ENCODE results near the gene IYD.

The IYD gene

GRCh38 chr6:150395388-150396009, 26.7 kb downstream of the IYD start:
- peak; percentile 68 for DNase-seq

GRCh38 chr6:150403458-150404246, 34.8 kb downstream of the IYD start:
- peak; percentile 13 for DNase-seq

GRCh38 chr6:150406948-150407347, 38.1 kb downstream of the IYD start:
- DNase-seq, result no peak

GRCh38 chr6:150408842-150409241, 40.0 kb downstream of the IYD start:
- DNase-seq, result no peak

GRCh38 chr6:150409576-150410066, 40.8 kb downstream of the IYD start:
- peak; percentile 5 for DNase-seq

- no peak for DNase-seq
These were observed 41.6 kb downstream of the IYD start for GRCh38 chr6:150410399-150410798.

- DNase-seq, result no peak
These were observed 42.1 kb downstream of the IYD start for GRCh38 chr6:150410906-150411305.

GRCh38 chr6:150412221-150412620, 43.4 kb downstream of the IYD start:
- no peak for DNase-seq

GRCh38 chr6:150413198-150413597, 44.4 kb downstream of the IYD start:
- no peak for DNase-seq

GRCh38 chr6:150413781-150414281, 45.0 kb downstream of the IYD start:
- no peak for DNase-seq

- DNase-seq, result no peak
These were observed 47.3 kb downstream of the IYD start for GRCh38 chr6:150416128-150416527.

- DNase-seq, result no peak
These were observed 48.4 kb downstream of the IYD start for GRCh38 chr6:150417250-150417649.

- DNase-seq, result peak; percentile 37
These were observed 49.4 kb downstream of the IYD start for GRCh38 chr6:150417899-150418826.

GRCh38 chr6:150418827-150419594, 50.2 kb downstream of the IYD start:
- peak; percentile 37 for DNase-seq

- no peak for DNase-seq
These were observed 51.6 kb downstream of the IYD start for GRCh38 chr6:150420428-150420827.

GRCh38 chr6:150420926-150421325, 52.1 kb downstream of the IYD start:
- no peak for DNase-seq

GRCh38 chr6:150425508-150425907, 56.7 kb downstream of the IYD start:
- DNase-seq, result no peak

GRCh38 chr6:150426198-150426597, 57.4 kb downstream of the IYD start:
- DNase-seq, result no peak

- DNase-seq, result no peak
These were observed 58.3 kb downstream of the IYD start for GRCh38 chr6:150427037-150427602.

GRCh38 chr6:150427843-150428242, 59.0 kb downstream of the IYD start:
- DNase-seq, result no peak

GRCh38 chr6:150430815-150431214, 62.0 kb downstream of the IYD start:
- no peak for DNase-seq

- DNase-seq, result no peak
These were observed 66.5 kb downstream of the IYD start for GRCh38 chr6:150435360-150435759.
